ENCODE results near the gene GATAD2A.

The GATAD2A gene

GRCh38 chr19:19549804-19550464 lies 144.5 kb downstream of the GATAD2A start:
- Histone ChIP-seq H3K9me2 (replicated peaks; ENCODE audit: low read depth, low read length) (no peaks in the 10 kb centered on the region), H3K79me2 (ENCODE audit: insufficient read depth, low read length) (no peaks in the 10 kb centered on the region), H3K9me3 (ENCODE audit: insufficient read depth, low read depth, low read length) (no peaks in the 10 kb centered on the region), H3K9ac (ENCODE audit: low read depth, low read length, poor library complexity, severe bottlenecking) (no peak overlapping the region), H3K4me2 (ENCODE audit: low read depth, low read length, poor library complexity, severe bottlenecking) (no peak overlapping the region), H3K4me3 (ENCODE audit: low read length, poor library complexity, severe bottlenecking) (no peak overlapping the region), H4K20me1 (ENCODE audit: insufficient read depth, low read length, poor library complexity, severe bottlenecking) (no peaks in the 10 kb centered on the region), H3F3A (ENCODE audit: low read depth) (no peaks in the 10 kb centered on the region), H2AFZ (ENCODE audit: low read length) (no peak overlapping the region), H3K36me3 (ENCODE audit: insufficient read depth, low read length) (no peaks in the 10 kb centered on the region), H3K27me3 (ENCODE audit: insufficient read depth, low read length, poor library complexity, severe bottlenecking) (no peaks in the 10 kb centered on the region), H3K4me1 (ENCODE audit: insufficient read depth, low read length, poor library complexity, severe bottlenecking) (no peaks in the 10 kb centered on the region)
- no peak for TF ChIP-seq CTCF (conservative IDR thresholded peaks at IDR 0.05; ENCODE audit: low read length)
- TF ChIP-seq EZH2phosphoT487 (IDR thresholded peaks at IDR 0.05; ENCODE audit: borderline replicate concordance): no peak

GRCh38 chr19:19550485-19550929 lies 145.0 kb downstream of the GATAD2A start:
- TF ChIP-seq CTCF (conservative IDR thresholded peaks at IDR 0.05; ENCODE audit: low read length) (no peak), EZH2phosphoT487 (IDR thresholded peaks at IDR 0.05; ENCODE audit: borderline replicate concordance) (no peak)
- H3K4me3 ChIP-seq (ENCODE audit: low read length, poor library complexity, severe bottlenecking): no peak overlapping the region

GRCh38 chr19:19550972-19551852 lies 145.7 kb downstream of the GATAD2A start:
- H3K4me2 ChIP-seq (ENCODE audit: low read depth, low read length, poor library complexity, severe bottlenecking): no peak overlapping the region
- no peak for TF ChIP-seq EZH2phosphoT487 (IDR thresholded peaks at IDR 0.05; ENCODE audit: borderline replicate concordance)
- TF ChIP-seq CTCF (conservative IDR thresholded peaks at IDR 0.05; ENCODE audit: low read length): no peak
- no peaks in the 10 kb centered on the region for H3K4me1 ChIP-seq (ENCODE audit: insufficient read depth, low read length, poor library complexity, severe bottlenecking)
- H2AFZ ChIP-seq (ENCODE audit: low read length): no peak overlapping the region
- no peaks in the 10 kb centered on the region for H3K9me2 ChIP-seq (replicated peaks; ENCODE audit: low read depth, low read length)
- H3K27me3 ChIP-seq (ENCODE audit: insufficient read depth, low read length, poor library complexity, severe bottlenecking): no peaks in the 10 kb centered on the region
- H3K36me3 ChIP-seq (ENCODE audit: insufficient read depth, low read length): no peaks in the 10 kb centered on the region
- H3K9me3 ChIP-seq (ENCODE audit: insufficient read depth, low read depth, low read length): no peaks in the 10 kb centered on the region
- H3F3A ChIP-seq (ENCODE audit: low read depth): no peaks in the 10 kb centered on the region
- H4K20me1 ChIP-seq (ENCODE audit: insufficient read depth, low read length, poor library complexity, severe bottlenecking): no peaks in the 10 kb centered on the region
- no peak overlapping the region for H3K4me3 ChIP-seq (ENCODE audit: low read length, poor library complexity, severe bottlenecking)
- no peaks in the 10 kb centered on the region for H3K79me2 ChIP-seq (ENCODE audit: insufficient read depth, low read length)
- no peak overlapping the region for H3K9ac ChIP-seq (ENCODE audit: low read depth, low read length, poor library complexity, severe bottlenecking)

More at GRCh38 chr19:19550485-19550929, 145.0 kb downstream of the GATAD2A start:
- Histone ChIP-seq H3K4me2 (ENCODE audit: low read depth, low read length, poor library complexity, severe bottlenecking) (no peak overlapping the region), H3K27me3 (ENCODE audit: insufficient read depth, low read length, poor library complexity, severe bottlenecking) (no peaks in the 10 kb centered on the region), H2AFZ (ENCODE audit: low read length) (no peak overlapping the region), H3K79me2 (ENCODE audit: insufficient read depth, low read length) (no peaks in the 10 kb centered on the region), H3F3A (ENCODE audit: low read depth) (no peaks in the 10 kb centered on the region), H3K36me3 (ENCODE audit: insufficient read depth, low read length) (no peaks in the 10 kb centered on the region), H3K9me2 (replicated peaks; ENCODE audit: low read depth, low read length) (no peaks in the 10 kb centered on the region), H3K4me1 (ENCODE audit: insufficient read depth, low read length, poor library complexity, severe bottlenecking) (no peaks in the 10 kb centered on the region), H3K9ac (ENCODE audit: low read depth, low read length, poor library complexity, severe bottlenecking) (no peak overlapping the region), H4K20me1 (ENCODE audit: insufficient read depth, low read length, poor library complexity, severe bottlenecking) (no peaks in the 10 kb centered on the region), H3K9me3 (ENCODE audit: insufficient read depth, low read depth, low read length) (no peaks in the 10 kb centered on the region)

All from Loucy (cell line).